ENCODE data around the gene DYNC1I1. TPM values are rescaled to one million over a fixed set of nuclear protein-coding genes. Genes with fewer than 3 reads are reported as not detected.

The DYNC1I1 gene
- total and polyA plus RNA-seq, 5 experiments from 2014 or later, result not detected

DNA sequence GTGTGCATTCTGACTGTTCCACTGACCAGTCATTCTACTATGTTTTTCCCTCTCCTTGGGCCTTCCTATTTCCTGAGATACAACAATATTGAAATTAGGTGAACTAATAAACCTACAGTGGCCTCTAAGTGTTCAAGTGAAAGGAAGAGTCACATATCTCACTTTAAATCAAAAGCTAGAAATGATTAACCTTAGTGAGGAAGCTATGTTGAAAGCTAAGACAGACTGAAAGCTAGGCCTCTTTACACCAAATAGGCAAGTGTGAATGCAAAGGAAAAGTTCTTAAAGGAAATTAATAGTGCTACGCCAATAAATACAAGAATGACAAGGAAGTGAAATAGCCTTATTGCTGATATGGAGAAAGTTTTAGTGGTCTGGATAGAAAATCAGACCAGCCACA lies 5.7 kb upstream of the DYNC1I1 start:
- H3K9me3 Mint-ChIP-seq, result peaks cover 0 to 4% (median 0%) of the 10 kb centered on the region in 9 donors
- peaks cover 3 to 19% (median 11%) of the 10 kb centered on the region in 5 donors for H3K27me3 Mint-ChIP-seq
- DNase-seq (no peak), ATAC-seq (no peak)
- POLR2A ChIA-PET, result no interaction called here
- H3K36me3 Mint-ChIP-seq, result no peaks in the 10 kb centered on the region
- H3K4me3 Mint-ChIP-seq, result no peak overlapping the region
- H3K4me1 Mint-ChIP-seq, result no peaks in the 10 kb centered on the region
- no peak overlapping the region for H3K27ac Mint-ChIP-seq

- DNase-seq, result no peak
- peaks cover 0 to 3% (median 0%) of the 10 kb centered on the region in 9 donors for H3K9me3 Mint-ChIP-seq
- H3K27me3 Mint-ChIP-seq, result peaks cover 18 to 68% (median 32%) of the 10 kb centered on the region in 5 donors
- POLR2A ChIA-PET, result no interaction called here
- peaks cover 0 to 2% (median 0%) of the 10 kb centered on the region in 3 donors for H3K36me3 Mint-ChIP-seq
- peaks cover 3 to 8% (median 5%) of the 10 kb centered on the region in 4 donors for H3K4me1 Mint-ChIP-seq
- no peak overlapping the region for H3K27ac Mint-ChIP-seq
- ATAC-seq, result peak in 1 of 2 donors; percentile 10
- H3K4me3 Mint-ChIP-seq, result peak overlapping the region in 7 of 10 donors; percentile 11 to 44 (median 26)
Measured at GRCh38 chr7:95772771-95773581, 622 bp downstream of the DYNC1I1 start.

DNA sequence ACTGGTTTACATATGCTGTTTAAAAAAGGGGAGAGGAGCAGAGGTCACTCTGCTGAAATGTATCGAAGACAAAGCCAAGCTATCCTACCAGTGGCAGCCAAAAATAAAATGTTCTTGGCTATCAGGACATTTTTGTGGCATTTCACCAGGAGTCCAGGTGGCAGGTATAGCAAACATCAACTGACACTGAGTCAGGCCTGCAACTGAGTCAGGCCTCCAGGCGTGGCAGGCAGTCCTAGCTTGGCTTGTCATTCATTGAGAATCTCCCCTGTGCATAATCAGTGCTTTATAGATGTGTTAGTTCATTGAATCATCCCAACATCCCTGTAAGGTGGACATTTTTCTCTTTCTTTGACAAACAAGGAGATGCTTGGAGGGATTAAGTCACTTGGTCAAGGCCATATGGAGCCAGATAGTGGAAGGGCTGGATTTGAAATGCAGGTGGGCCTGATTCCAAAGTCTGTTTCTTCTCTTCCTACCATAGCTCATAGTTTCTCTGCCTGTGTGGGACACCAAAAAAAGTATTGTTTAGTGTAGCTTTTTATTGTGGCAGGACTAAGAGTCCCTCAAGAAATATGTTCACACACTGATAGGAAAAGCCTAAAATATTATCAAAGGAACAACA lies 4.3 kb downstream of the DYNC1I1 start:
- POLR2A ChIA-PET, result no interaction called here
- no peak overlapping the region for H3K27ac Mint-ChIP-seq
- H3K4me3 Mint-ChIP-seq, result no peak overlapping the region
- DNase-seq (no peak), ATAC-seq (no peak)
- H3K27me3 Mint-ChIP-seq, result peaks cover 15 to 49% (median 30%) of the 10 kb centered on the region in 5 donors
- peaks cover 3 to 8% (median 5%) of the 10 kb centered on the region in 4 donors for H3K4me1 Mint-ChIP-seq
- peaks cover 0 to 3% (median 0%) of the 10 kb centered on the region in 9 donors for H3K9me3 Mint-ChIP-seq
- peaks cover 0 to 2% (median 0%) of the 10 kb centered on the region in 3 donors for H3K36me3 Mint-ChIP-seq

DNA sequence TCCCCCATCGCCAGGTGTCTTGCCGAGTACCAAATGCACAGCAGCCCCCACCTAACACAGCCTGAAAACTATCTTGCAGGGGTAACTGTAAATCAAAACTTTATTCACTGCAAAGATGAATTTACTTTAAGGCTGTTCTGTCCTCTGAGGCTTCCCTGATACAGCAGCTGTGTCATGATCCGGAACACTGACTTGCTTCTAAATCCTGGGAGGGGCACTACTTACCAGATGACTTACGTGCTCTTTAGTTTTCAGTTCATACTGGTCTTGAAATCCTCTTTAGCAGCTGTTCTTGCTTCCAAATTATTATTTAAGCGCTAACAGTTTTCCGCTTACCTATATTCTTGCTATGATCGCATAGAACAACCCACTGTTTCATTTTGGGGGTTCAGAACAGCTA lies 4.9 kb downstream of the DYNC1I1 start:
- Mint-ChIP-seq H3K36me3 (peaks cover 0 to 2% (median 0%) of the 10 kb centered on the region in 3 donors), H3K9me3 (peaks cover 0 to 3% (median 0%) of the 10 kb centered on the region in 9 donors), H3K27me3 (peaks cover 12 to 45% (median 24%) of the 10 kb centered on the region in 5 donors), H3K4me3 (no peak overlapping the region), H3K27ac (no peak overlapping the region), H3K4me1 (peaks cover under 1 to 4% (median 2%) of the 10 kb centered on the region in 4 donors)
- ATAC-seq, result no peak
- no peak for DNase-seq
- POLR2A ChIA-PET, result no interaction called here

DNA sequence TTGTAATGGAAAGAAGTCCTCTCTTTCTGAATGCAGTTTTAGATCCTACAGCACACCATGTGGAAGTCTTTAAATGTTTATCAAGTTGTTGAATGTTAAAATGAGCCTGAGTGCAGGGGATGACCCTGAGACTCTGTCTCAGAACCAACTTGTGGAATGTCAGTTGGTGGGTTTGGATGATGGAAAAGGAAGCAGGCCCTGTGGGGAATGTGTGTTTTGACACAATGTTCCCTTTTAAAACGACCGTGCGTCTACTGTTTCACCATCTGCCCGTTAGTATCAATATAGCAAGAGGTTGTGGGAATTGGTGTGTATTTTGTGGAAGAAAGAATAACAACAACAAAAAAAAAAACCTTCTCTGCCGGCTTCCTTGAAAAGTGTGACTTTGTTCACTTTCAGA lies 8.3 kb downstream of the DYNC1I1 start:
- POLR2A ChIA-PET, result no interaction called here
- Mint-ChIP-seq H3K4me1 (no peaks in the 10 kb centered on the region), H3K27me3 (peaks cover 2 to 26% (median 6%) of the 10 kb centered on the region in 5 donors), H3K4me3 (no peak overlapping the region), H3K9me3 (peaks cover 0 to 2% (median 0%) of the 10 kb centered on the region in 9 donors), H3K36me3 (no peaks in the 10 kb centered on the region), H3K27ac (no peak overlapping the region)
- ATAC-seq, result no peak
- no peak for DNase-seq

DNA sequence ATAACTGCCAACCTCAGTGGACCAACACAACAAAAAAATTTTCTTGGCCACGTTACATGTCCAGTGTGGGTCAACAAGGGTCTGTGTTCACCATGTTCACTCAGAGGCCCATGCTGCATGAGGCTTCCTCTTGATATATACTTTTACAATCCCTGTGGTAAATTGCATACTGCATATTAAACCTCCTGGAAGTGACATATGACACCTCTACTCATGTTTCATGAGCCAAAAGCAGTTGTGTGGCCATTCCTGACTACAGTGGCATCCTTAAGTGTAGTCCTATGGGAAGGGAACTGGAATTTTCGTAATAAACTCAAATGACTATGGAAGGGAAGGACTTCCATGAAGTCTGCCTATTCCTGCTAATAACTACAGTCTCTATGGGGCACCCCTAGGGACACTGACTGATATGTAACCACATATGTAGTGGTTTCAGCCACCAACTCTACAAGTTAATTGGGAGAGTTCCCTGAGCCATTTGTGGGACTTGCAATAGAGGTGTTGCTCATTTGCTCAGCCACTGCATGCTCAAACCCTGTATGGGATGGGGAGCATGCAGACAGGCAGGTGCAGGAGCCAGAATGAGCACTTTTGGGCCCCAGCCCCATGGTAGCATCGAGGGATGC lies 9.7 kb downstream of the DYNC1I1 start:
- POLR2A ChIA-PET, result no interaction called here
- no peak overlapping the region for H3K4me3 Mint-ChIP-seq
- H3K27me3 Mint-ChIP-seq, result peaks cover 2 to 28% (median 12%) of the 10 kb centered on the region in 5 donors
- ATAC-seq, result no peak
- H3K27ac Mint-ChIP-seq, result no peak overlapping the region
- no peaks in the 10 kb centered on the region for H3K36me3 Mint-ChIP-seq
- no peaks in the 10 kb centered on the region for H3K4me1 Mint-ChIP-seq
- peaks cover 0 to 2% (median 0%) of the 10 kb centered on the region in 9 donors for H3K9me3 Mint-ChIP-seq
- DNase-seq, result no peak

- Mint-ChIP-seq H3K4me1 (no peaks in the 10 kb centered on the region), H3K36me3 (no peaks in the 10 kb centered on the region), H3K27me3 (peaks cover 5 to 43% (median 21%) of the 10 kb centered on the region in 5 donors), H3K27ac (no peak overlapping the region), H3K4me3 (no peak overlapping the region), H3K9me3 (peaks cover 0 to 3% (median 0%) of the 10 kb centered on the region in 9 donors)
- no peak for ATAC-seq
- no peak for DNase-seq
- POLR2A ChIA-PET, result no interaction called here
Measured at GRCh38 chr7:95784796-95785195, 12.4 kb downstream of the DYNC1I1 start.

DNA sequence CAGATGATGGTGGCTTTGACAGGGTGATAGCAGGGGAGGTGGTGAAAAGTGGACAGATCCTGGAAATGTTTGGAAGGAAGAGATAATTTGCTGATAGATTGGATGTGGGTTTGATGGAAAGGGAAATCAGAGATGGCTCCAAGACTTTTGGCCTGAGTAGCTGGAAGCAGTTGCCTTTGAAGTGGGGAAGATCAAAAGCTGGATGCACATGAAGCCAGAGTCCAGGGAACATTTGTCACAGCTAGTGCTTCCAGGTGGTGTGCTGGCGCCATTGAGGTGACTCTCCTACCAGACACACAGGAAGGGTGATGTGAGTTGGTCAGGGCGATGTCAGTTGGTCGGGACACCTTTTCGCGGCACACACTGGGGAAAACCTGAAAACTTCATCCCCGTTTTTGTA lies 15.9 kb downstream of the DYNC1I1 start:
- H3K36me3 Mint-ChIP-seq, result peaks cover 0 to 4% (median 0%) of the 10 kb centered on the region in 3 donors
- no peak overlapping the region for H3K4me3 Mint-ChIP-seq
- H3K9me3 Mint-ChIP-seq, result peaks cover 0 to 10% (median 0%) of the 10 kb centered on the region in 9 donors
- peaks cover 5 to 36% (median 18%) of the 10 kb centered on the region in 5 donors for H3K27me3 Mint-ChIP-seq
- H3K27ac Mint-ChIP-seq, result no peak overlapping the region
- DNase-seq, result no peak
- ATAC-seq, result no peak
- no peaks in the 10 kb centered on the region for H3K4me1 Mint-ChIP-seq
- POLR2A ChIA-PET, result no interaction called here

- Mint-ChIP-seq H3K36me3 (peaks cover 0 to 4% (median 0%) of the 10 kb centered on the region in 3 donors), H3K4me3 (no peak overlapping the region), H3K9me3 (peaks cover 0 to 10% (median 0%) of the 10 kb centered on the region in 9 donors), H3K27me3 (peaks cover 5 to 35% (median 18%) of the 10 kb centered on the region in 5 donors), H3K4me1 (no peaks in the 10 kb centered on the region), H3K27ac (no peak overlapping the region)
- DNase-seq, result no peak
- POLR2A ChIA-PET, result no interaction called here
- no peak for ATAC-seq
Measured at GRCh38 chr7:95788884-95789283, 16.5 kb downstream of the DYNC1I1 start.

DNA sequence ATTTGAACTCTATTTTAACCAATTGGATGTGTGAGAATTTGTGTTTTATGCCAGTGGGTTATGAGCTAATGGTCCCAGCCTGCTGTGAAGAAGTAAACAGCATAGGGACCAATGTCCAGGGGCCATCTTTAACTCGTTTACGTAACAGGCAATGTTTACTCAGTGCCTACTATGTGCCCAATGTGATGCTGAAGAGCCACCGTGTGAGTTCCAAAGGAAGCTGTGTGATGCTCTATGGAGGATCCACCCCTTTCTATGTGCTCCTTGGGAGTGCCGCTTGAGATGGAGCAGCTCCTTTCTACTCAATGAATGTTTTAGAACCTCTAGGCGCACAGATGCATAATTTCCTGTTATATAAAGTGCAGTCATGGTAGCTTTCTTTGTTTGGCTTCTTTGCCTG lies 21.3 kb downstream of the DYNC1I1 start:
- no peaks in the 10 kb centered on the region for H3K4me1 Mint-ChIP-seq
- POLR2A ChIA-PET, result no interaction called here
- peaks cover 0 to 4% (median 0%) of the 10 kb centered on the region in 3 donors for H3K36me3 Mint-ChIP-seq
- H3K9me3 Mint-ChIP-seq, result peaks cover 0 to 9% (median 0%) of the 10 kb centered on the region in 9 donors
- no peak for DNase-seq
- peaks cover 0 to 13% (median 0%) of the 10 kb centered on the region in 5 donors for H3K27me3 Mint-ChIP-seq
- no peak overlapping the region for H3K27ac Mint-ChIP-seq
- no peak for ATAC-seq
- H3K4me3 Mint-ChIP-seq, result no peak overlapping the region

DNA sequence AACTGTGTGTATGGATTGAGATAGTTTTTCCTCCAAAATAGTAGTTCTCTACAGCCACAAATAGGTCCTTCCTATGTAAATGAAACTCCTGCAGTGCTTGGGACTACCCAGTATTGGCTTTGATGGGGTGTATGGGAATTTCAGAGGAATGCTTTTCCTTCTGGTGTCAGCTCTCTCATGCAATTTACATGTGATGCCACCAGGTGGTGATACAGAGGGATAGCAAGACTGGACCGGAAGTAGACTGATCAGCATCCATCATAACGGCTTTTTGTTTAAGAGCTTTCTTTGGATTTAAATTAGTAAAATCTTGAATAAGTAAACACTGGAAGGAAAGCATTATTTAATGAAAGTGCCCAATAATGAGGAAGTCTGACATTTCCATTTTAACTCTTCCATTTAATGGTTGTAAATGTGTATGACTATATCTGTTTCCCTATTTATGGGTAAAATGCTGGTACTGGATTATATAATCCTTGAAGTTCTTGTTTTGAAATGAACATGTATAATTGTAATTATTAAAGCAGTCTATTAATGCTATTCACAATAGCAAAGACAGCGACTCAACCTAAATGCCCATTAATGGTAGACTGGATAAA lies 22.7 kb downstream of the DYNC1I1 start:
- Mint-ChIP-seq H3K4me1 (no peaks in the 10 kb centered on the region), H3K4me3 (no peak overlapping the region), H3K9me3 (peaks cover 0 to 9% (median 0%) of the 10 kb centered on the region in 9 donors), H3K27ac (no peak overlapping the region), H3K27me3 (peaks cover 0 to 13% (median 0%) of the 10 kb centered on the region in 5 donors), H3K36me3 (peaks cover 0 to 4% (median 0%) of the 10 kb centered on the region in 3 donors)
- POLR2A ChIA-PET, result no interaction called here
- no peak for ATAC-seq
- no peak for DNase-seq

- POLR2A ChIA-PET, result no interaction called here
- Mint-ChIP-seq H3K9me3 (peaks cover 0 to 9% (median 0%) of the 10 kb centered on the region in 9 donors), H3K4me3 (no peak overlapping the region), H3K27ac (no peak overlapping the region), H3K27me3 (peaks cover 0 to 13% (median 4%) of the 10 kb centered on the region in 5 donors), H3K4me1 (no peaks in the 10 kb centered on the region), H3K36me3 (peaks cover 0 to 4% (median 0%) of the 10 kb centered on the region in 3 donors)
- DNase-seq (no peak), ATAC-seq (no peak)
Measured at GRCh38 chr7:95796617-95797016, 24.3 kb downstream of the DYNC1I1 start.

Data from naive thymus-derived CD8-positive, alpha-beta T cell (primary cell).